Stimulated activated CD4-positive, alpha-beta T cell treated with anti-CD3 and anti-CD28 coated beads, Interleukin-2, amount 100 ng/mL, for 4 hours (primary cell): ENCODE results near the gene PPHLN1.
"Not testable (repeated sequence)": the region's sequence is repeated elsewhere in the genome, so short reads cannot be mapped to it uniquely, and the experiment has no call there.

Experiments
- DNase-seq: peaks from one replicate; pipeline ENCODE4 v3.0.0-alpha.2; 2020; ENCODE audit warnings: low read depth

PPHLN1 gene

DNA sequence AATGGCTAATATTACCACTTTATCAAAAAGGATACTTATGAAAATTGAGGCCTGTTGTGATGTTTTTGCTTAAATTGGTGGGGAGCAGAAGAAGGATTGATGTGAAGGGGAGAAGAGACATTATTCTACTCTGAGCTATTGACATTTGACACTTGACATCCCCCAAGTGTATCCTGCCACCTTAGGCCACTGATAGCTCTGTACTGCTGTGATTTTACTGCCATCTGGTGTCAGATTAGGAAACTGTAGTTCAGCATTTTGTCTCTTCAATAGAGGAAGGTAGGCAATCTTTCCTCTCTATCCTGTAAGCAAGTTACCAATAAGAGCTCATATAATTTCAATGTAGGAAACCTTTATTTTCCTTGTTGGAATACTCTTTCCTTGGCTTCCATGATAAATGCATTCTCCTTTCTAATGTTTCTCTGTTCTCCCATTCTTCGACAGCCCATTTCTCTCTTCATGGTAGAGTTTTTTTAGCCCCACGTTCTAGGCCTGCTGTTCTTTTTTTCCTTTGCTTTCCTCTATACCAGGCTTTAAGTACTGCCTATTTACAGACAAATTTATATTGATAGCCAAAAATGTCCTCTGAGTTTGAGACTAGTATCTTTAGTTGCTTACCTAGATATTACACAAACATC lies 46.3 kb downstream of the PPHLN1 start:
- DNase-seq: peak; percentile 10

DNA sequence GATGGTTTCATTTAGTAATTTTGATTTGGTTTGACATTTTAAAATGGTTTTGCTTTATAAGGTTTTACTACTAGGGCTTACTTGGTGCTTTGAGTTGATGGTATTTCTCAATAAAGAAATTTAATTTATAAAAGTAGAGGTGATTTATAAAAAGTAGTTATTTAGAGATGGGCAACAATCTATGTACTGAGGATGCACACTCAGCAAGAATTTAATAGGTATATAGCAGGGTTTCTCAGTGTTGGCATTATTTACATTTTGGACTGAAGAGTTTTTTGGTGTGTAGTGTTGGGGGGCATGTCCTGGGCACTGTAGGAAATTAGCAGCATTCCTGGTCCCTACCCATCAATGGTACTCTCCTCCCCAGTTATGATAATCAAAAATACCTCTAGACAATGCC lies 47.7 kb downstream of the PPHLN1 start:
- no peak for DNase-seq

DNA sequence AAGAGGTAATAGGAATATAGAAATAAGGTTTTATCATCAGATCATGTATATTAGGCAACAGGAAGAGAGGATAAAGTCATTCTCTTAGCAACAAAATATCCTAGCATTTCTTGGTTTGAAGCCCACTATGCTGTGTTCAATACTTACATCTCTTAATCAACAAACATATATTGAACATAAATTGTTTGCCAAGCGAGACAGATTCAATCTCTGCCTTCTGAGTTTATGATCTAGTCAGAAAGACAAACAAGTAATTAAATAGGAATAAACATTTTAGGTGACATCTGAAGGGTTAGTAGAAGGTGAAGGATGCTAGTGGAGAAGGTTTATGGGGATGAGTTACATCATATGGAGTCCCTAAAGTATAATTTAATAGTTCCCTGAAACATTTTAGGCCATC lies 54.8 kb downstream of the PPHLN1 start:
- no peak for DNase-seq

DNA sequence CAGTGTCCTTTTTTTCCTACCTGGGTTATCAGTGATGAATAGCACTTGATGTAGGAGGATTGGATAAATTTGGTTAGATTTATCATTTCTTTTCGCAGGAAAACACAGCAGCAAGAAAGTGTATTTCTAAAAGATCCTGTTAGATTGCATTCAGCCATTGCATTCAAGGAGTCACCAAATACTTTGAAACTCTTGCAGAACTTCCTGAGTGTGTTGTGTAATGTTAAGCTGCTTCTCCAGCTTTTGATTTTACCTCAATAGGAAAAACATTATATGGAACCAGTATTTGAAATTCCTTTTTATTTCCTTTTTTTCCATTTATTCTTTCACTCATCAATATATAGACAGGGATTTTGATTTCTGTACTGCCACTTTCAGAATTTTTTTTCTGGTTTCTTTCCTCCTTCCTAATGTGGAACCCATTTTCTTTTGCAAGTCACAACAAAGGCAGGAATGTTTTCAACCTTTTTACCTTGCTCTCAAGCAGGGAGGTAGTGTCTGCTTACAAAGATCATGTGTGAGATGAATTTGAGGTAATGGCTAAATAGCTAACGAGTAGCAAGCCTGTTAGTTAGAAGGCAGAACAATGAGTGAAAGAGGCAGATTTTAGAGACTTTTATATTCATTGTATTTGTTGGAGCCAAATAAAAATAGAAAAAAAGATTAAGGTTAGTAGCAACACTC lies 56.2 kb downstream of the PPHLN1 start:
- DNase-seq: no peak

DNA sequence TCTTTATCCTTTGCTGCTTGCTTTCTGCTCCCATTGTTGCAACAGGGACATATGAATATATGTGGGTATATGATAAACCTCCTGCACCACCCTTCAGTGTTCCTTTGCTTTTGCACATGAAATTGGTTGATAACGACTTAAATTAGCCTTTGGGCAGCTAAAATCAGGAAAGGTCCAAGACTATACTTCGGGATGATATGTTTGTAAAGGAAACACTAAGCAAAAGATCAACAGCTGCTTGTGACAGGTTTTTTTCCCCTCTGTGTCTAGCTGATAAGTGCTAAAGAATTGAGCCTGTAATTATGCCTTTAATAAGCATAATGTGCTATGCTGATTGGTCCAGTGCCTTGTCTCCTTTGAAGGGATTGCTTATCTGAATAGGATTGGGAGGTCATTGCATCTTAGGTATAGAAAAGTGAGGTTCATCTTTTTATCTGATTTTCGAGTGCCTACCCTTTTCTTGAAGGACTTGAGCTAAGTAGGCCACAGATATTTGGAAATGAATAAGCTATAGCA lies 59.4 kb downstream of the PPHLN1 start:
- DNase-seq: no peak

DNA sequence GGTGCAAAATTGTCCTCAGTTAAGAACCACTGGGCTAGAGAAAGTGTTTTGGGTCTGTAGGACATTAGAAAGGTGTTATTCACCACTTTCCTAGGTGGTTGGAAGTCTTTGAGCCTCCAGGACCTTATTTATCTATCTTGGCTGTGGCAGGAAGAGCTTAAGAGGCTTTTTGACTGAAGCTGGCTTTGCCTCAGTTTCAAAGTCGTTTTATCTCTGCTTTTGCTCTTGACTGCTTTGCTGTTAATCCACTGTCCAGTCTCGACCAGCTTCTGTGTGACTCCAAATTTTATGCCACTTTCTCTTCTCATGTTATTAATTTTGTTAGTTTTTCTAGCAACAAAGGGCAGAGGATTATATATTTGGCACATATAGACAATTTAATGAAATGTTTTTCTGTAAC lies 60.3 kb downstream of the PPHLN1 start:
- no peak for DNase-seq

DNA sequence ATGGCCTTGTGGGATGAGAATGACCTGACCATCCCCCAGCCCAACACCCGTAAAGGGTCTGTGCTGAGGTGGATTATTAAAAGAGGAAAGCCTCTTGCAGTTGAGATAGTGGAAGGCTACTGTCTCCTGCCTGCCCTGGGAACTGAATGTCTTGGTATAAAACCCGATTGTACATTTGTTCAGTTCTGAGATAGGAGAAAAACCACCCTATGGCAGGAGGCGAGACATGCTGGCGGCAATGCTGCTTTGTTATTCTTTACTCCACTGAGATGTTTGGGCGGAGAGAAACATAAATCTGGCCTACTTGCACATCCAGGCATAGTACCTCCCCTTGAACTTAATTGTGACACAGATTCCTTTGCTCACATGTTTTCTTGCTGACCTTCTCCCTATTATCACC lies 62.1 kb downstream of the PPHLN1 start:
- not testable (repeated sequence) for DNase-seq

DNA sequence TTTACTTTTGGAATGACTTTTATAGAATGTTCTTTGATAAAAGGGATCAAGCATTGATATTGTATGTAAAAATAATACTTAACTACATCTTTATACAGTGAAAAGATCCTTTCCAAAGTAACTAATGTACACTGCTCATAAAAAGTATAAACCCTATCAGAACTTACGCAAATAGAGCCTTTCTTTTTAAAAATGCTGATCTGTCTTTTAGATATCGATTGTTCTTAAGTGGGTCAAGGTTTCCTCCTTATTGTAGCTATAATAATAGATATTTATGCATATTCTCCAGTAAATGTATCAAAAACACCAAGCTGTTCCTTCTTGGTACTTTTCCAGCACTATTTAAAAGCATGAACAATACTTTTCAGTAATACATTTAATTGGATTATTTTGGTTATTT lies 68.5 kb downstream of the PPHLN1 start:
- no peak for DNase-seq

DNA sequence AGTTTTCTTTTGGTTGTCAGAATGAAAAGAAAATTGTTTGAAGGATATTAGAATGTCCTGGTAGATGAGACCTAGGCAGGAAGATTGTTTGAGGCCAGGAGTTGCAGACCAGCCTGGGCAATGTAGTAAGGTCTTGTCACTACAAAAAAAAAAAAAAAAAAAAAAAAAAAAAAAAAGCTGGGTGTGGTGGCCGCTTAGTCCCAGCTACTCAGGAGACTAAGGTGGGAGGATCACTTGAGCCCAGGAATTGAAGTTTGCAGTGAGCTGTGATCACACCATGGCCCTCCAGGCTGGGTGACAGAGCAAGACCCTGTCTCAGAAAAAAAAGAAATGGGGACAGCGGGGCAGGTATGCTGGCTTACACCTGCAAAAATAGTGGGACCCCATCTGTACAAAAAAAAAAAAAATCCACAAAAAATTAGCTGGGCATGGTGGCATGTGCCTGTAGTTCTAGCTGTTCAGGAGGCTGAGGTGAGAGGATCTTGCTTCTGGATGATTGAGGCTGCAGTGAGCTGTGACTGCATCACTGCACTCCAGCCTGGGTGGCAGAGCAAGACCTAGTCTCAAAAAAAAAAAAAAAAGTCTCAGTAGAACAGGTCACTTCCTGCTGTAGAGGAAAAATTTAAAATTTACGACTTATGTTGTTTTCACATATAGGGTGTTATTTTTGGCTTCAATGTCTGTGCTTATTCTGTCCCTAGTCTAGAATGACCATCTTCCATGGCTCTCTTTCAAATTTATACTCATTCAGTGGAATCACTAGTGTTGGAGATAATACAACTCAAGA lies 70.7 kb downstream of the PPHLN1 start:
- DNase-seq: no peak

DNA sequence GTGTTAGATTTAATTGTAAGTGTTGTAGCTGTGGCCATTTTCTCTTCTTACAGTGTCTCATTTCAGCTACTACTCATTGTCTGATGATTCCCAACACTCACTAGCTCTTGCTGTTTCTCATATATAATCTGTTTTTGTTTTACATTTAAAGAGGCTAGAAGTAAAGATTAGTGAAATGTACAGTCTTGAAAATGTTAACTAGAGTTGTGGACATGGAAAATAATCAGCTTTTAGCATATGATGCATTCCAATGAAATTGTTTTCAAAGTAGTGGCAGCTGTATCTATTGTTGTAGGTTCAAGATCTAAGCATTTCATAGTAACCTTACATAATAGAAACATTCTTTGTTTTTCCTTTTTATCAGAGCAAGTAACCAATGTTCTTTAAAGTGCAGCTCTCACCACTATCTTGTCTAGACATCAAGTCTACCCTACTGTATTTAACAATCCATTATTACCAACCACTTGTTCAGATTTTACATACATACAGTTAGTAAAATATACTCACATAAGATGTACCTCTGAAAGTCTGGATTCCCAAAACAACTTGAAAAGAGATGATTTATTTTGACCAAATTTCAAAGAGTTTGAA lies 76.9 kb downstream of the PPHLN1 start:
- no peak for DNase-seq

DNA sequence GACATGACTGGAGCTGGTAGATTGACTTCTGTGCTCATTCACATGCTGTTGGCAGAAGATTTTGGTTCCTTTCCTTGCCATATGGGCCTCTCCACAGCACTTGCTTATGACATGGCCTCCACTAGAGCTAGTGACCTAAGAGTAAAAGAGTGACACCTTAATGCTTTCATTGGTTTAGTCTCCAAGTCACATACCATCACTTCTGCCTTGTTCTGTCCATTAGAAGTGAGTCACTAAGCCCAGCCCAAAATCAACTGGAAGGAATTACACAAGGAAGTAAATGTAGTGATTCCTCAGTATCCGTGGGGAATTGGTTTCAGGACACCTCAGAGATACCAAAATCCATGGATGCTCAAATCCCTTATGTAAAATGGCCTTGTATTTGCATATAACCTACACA lies 81.3 kb downstream of the PPHLN1 start:
- DNase-seq: no peak

DNA sequence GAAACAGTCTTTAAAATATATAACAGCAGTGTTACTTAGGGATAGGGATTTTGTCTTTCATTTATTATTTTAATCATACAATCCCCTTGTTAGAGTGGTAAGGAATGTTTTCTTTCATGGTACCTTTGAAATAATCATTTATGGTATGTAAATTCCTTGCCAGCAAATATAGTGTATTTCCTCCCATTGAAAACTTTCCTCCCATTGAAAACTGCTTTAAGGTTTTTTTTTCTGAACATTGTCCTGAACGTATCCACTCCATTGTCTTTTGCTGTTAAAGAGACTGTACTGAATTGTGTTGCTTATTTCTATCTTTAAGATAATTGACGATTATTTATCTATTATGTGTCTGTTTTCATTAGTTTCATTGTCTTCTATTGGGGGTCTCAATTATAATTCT lies 83.5 kb downstream of the PPHLN1 start:
- DNase-seq: no peak

DNA sequence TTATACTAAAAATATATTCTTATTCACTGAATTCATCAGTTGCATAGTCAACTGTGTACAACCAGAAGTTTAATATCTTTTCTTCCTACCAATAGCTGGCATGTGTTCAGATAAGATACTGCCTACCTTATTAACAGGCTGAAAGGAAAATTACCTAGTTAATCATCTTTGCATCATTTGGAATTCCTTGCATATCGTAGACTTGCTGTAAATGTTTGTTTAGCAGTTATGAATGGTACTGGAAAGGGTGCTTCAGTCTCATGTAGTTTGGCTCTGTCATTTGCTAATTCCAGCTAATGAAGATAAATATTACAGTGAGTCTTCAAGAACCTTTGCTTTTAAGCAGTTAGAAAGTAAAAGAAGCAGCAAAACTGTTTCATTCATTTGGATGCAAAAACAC lies 84.4 kb downstream of the PPHLN1 start:
- DNase-seq: no peak

DNA sequence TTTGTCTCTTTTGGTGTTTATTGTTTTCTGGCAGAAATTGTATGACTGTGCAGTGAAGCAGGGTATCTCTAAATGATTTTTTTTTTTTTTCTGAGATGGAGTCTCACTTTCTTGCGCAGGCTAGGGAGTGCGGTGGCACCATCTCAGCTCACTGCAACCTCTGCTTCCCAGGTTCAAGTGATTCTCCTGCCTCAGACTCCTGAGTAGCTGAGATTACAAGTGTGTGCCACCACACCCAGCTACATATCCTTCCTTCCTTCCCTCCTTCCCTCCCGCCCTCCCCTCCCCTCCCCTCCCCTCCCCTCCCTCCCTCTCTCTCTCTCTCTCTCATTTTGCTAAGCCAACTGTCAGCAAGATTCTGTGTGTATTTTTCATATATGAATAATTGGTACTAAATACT lies 94.4 kb downstream of the PPHLN1 start:
- no peak for DNase-seq

DNA sequence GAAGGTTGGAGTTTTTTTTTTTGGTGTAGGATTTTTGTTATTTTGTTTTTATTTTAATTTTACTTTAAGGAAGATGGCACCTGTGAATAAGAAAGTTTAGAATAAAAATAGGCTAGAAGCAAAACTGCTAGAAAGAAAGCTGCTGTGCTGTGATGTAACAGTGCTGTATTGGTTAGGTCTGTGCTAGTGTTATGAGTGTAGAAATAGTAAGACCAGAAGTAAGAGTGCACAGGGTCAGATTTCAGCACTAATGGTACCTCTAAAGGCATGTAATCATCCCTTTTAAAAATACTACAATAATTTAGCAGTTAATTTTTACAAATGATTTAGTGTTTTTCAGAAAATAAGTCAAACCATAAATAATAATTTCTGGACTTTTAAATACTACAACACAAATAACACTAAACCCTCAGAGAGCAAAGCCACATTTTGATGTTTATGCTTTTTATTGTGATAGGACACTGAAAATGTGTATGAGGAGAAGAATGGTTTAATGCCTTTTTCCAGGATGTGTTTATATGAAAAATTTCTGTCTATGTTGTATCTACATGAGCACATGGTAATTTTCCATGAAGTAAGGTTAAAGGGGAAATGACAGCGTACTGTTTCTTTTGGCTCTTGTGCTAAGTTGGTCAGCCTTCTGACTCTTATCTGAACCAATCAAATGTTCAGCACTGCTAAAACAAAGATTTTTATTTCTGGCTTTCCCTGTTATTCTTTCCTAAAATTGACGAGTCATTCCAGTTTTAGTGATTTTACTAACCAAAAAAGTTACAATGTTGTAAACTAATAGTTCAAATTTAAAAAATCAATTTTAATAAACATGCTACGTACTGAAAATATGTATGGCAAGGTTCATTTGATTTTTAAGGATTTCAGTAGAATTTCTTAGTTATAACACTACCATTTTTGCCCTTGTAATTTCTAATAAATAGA lies 96.1 kb downstream of the PPHLN1 start:
- no peak for DNase-seq

DNA sequence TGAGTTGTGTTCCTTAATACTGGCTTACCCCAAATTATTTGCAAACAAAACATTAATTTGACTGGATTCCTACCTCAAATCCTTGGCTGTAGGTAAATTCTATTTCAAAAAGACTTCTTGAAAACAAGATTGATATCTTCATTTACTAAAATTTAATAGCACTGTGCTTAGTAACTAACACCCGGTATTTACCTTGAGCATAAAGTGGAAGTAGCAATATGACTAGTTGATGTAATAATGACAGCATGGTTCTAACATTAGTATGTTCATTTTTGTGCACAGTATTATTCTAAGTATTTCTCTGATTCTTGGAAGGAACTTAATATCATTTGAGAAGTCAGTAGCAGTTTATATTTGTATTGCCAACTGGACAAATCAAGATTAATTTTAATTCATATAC lies 96.8 kb downstream of the PPHLN1 start:
- DNase-seq: no peak

DNA sequence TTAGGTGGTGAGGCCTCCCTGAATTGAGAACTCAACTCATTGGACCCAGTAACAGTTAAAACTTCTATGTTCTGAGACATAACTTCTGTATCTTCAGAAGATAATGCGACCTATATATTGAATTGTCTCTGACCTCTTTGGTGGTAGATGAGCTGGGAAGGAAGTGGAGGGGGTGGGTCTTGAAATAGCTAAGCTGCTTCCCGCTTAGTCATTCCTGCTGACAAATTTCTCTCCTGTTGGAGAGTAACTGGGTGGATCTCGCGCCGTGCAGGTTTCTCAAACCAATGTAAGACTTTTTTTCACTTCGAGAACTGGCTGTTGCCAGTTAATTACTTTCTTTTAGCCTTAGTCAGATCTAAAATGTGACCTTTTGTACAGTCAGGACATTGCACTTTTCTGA lies 100.8 kb downstream of the PPHLN1 start:
- DNase-seq: no peak

DNA sequence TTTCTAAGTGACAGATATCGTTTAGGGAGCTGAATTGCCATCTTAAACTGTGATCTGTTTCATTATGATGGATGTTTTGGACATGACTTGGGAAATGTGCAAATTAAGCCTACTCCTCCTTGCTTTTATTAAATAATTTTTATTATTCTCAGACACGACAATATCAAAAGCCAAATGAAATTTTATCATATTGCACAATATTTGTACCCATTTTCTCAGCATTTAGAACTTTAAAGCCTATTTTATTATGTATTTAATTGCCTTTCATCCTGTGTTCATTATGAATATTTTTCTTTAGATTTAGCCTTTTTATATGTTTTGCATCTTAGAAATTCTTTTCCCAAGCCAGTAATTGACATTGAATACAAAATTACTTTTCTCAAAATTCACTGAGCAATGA lies 102.9 kb downstream of the PPHLN1 start:
- no peak for DNase-seq

DNA sequence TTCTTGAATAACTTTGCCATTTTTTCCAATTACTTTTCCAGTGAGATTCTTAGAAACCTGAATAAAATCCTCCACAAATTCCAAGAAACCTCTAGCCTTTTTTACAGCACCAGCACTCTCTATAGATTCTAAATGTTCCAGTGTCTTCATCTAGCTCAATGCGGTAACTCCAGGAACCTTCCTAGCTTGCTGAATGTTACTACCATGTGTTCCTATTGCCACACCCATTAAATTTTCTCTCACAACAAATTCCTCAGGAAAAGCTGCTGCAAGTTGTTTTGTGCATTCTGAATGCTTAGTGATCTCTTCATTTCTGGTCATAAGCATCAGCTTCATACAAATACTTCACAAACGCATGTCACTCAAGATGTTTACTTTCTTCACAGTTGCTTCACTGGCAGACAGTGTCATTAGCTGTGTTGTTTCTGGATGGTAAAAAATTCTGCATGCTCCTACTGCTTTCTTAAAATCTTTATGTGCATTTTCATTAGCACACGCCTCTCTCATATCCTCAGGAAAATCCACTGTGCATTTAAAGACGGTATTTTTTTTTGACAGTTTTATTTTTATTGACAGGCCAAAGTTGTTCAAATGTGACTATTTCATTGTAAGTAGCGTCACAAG lies 106.7 kb downstream of the PPHLN1 start:
- DNase-seq: no peak

DNA sequence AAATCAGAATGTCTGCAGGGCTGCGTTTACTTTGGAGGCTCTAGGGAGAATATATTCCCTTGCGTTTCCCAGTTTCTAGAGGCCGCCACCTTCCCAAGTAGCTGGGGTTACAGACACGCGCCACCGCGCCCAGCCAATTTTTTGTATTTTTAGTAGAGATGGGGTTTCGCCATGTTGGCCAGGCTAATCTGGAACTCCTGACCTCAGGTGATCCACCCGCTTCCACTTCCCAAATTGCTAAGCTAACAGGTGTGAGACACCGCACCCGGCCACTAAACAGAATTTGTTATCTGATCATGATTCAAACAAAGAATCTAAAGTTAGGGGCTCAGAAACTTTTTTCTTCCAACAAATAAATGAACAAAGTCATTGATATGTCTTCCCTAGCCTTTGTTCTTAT lies 114.6 kb downstream of the PPHLN1 start:
- DNase-seq: no peak

DNA sequence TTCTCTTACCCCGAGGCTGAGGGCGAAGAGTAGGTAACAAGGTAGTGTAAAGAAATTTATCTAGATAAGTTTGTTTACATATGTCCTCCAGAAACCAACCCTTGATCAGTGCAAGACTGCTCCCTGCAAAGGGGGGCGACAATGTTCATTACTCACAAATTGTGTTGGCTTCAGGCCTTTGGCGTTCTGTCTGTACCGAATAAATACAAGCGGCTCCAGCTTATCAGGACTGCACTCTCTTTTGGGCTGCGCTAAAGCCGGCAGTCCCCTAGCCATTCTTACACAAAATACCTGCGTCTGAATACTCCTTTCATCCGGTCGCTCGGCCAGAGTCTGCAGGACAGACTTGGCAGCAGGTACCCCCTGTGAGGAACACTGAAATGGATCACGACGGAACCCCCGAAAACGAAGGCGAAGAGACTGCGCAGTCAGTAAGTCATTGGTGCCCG lies 116.4 kb downstream of the PPHLN1 start:
- no peak for DNase-seq
